Osteoblast (primary cell): ENCODE measurements around the gene ERC1. TPM values are rescaled to one million over a fixed set of nuclear protein-coding genes. Genes with fewer than 3 reads are reported as not detected.

Experiments
- DNase-seq: peaks from one replicate; pipeline ENCODE4 v3.0.0; 2011; ENCODE audit warnings: low spot score, mixed read lengths; ENCODE audit not compliant: insufficient read length; ENCODE audit errors: missing footprints
- H2AFZ ChIP-seq: 2 replicates; pipeline ENCODE4 v1.6.0; 2011; ENCODE audit warnings: mild to moderate bottlenecking, low read length
- H3K27ac ChIP-seq: 2 replicates; pipeline ENCODE4 v1.5.1; 2011; ENCODE audit warnings: mild to moderate bottlenecking, low read depth, low read length, moderate library complexity
- H3K27me3 ChIP-seq: 2 replicates; pipeline ENCODE4 v1.6.0; 2012; ENCODE audit warnings: mild to moderate bottlenecking, control low read depth, inconsistent platforms, low read length, moderate library complexity; ENCODE audit not compliant: insufficient read depth
- H3K36me3 ChIP-seq: 2 replicates; pipeline ENCODE4 v1.5.1; 2011; ENCODE audit warnings: mild to moderate bottlenecking, low read length, control low read depth, moderate library complexity; ENCODE audit not compliant: insufficient read depth
- H3K4me1 ChIP-seq: 2 replicates; pipeline ENCODE4 v1.5.1; 2011; ENCODE audit warnings: mild to moderate bottlenecking, low read length, control low read depth, moderate library complexity; ENCODE audit not compliant: insufficient read depth
- H3K4me2 ChIP-seq: 2 replicates; pipeline ENCODE4 v1.6.0; 2011; ENCODE audit warnings: mild to moderate bottlenecking, low read length; ENCODE audit not compliant: insufficient read depth
- H3K4me3 ChIP-seq: fragments of 200-600 bp; sonication (generic); 3 replicates; pipeline ENCODE4 v1.5.1; 2012; ENCODE audit warnings: mild to moderate bottlenecking, low read length, inconsistent platforms; ENCODE audit not compliant: insufficient read depth
- H3K79me2 ChIP-seq: 2 replicates; pipeline ENCODE4 v1.6.0; 2012; ENCODE audit warnings: mild to moderate bottlenecking, low read length, control low read depth, inconsistent platforms; ENCODE audit not compliant: insufficient read depth
- H3K9me3 ChIP-seq: 2 replicates; pipeline ENCODE4 v1.5.1; 2011; ENCODE audit warnings: low read depth, low read length, control low read depth
- H4K20me1 ChIP-seq: 2 replicates; pipeline ENCODE4 v1.6.0; 2012; ENCODE audit warnings: mild to moderate bottlenecking, low read length, control low read depth; ENCODE audit not compliant: insufficient read depth
- CTCF ChIP-seq: IDR thresholded peaks from 2 replicates; pipeline ENCODE4 v1.5.1; 2011; ENCODE audit warnings: mild to moderate bottlenecking, low read depth, low read length, moderate library complexity; ENCODE audit errors: extremely low read depth
- total RNA-seq: library from RNA; depleted of rRNA; stranded (reverse); fragments of >200 nt; gene quantifications from 2 replicates; pipeline ENCODE4 v1.2.3, GENCODE V29; 2012

The ERC1 gene
- total RNA-seq, 1 donor, result 36.2 TPM

DNA sequence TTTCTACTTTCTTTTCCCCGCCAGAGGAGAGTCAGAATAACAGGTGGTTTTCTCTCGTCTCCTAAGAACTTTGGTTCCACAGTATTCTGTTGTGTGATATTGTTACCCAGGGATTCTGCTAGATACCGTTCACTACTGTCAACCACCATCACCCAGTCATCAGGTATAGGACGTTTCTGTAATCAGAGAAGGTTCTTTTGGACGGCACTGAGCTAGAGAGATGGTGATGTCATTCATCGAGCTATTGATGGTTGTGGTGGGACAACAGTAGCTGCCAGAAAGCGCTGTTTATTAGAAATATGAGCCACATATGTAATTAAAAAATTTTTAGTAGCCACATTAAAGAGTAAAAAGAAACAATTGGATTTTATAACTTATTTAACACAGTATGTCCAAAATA lies 17.0 kb downstream of the ERC1 start:
- TF ChIP-seq CTCF, result no peak
- no peaks in the 10 kb centered on the region for H3K9me3 ChIP-seq
- peaks cover 16% of the 10 kb centered on the region for H4K20me1 ChIP-seq
- H3K36me3 ChIP-seq, result no peaks in the 10 kb centered on the region
- no peak overlapping the region for H2AFZ ChIP-seq
- H3K4me1 ChIP-seq, result no peaks in the 10 kb centered on the region
- no peak overlapping the region for H3K27ac ChIP-seq
- H3K4me2 ChIP-seq, result no peak overlapping the region
- H3K27me3 ChIP-seq, result no peaks in the 10 kb centered on the region
- no peak overlapping the region for H3K4me3 ChIP-seq
- peak; percentile 25 for DNase-seq
- peaks cover 74% of the 10 kb centered on the region for H3K79me2 ChIP-seq

DNA sequence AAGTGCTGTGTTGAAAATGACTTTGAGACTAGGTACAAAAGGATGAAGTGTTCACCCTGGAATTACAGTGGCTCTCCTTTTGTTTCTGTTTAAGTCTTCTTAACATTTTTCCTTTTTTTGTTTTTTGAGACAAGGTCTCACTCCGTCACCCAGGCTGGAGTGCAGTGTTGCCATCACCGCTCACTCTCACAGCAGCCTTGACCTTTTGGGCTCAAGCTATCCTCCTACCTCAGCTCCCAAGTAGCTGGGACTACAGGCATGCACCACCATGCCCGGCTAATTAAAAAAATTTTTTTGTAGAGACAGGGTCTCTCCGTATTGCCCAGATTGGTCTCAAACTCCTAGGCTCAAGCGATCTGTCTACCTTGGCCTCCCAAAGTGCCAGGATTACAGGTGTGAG lies 20.1 kb downstream of the ERC1 start:
- Histone ChIP-seq H3K4me1 (peaks cover 12% of the 10 kb centered on the region), H3K27me3 (no peaks in the 10 kb centered on the region), H3K4me2 (no peak overlapping the region), H3K36me3 (no peaks in the 10 kb centered on the region), H3K79me2 (peaks cover 75% of the 10 kb centered on the region), H3K9me3 (no peaks in the 10 kb centered on the region), H3K27ac (no peak overlapping the region), H3K4me3 (no peak overlapping the region), H4K20me1 (peaks cover 8% of the 10 kb centered on the region), H2AFZ (no peak overlapping the region)
- TF ChIP-seq CTCF, result no peak
- DNase-seq, result no peak

- TF ChIP-seq CTCF, result no peak
- DNase-seq, result no peak
- peaks cover 8% of the 10 kb centered on the region for H4K20me1 ChIP-seq
- H3K36me3 ChIP-seq, result no peaks in the 10 kb centered on the region
- H3K9me3 ChIP-seq, result no peaks in the 10 kb centered on the region
- no peaks in the 10 kb centered on the region for H3K27me3 ChIP-seq
- no peak overlapping the region for H3K4me3 ChIP-seq
- peaks cover 12% of the 10 kb centered on the region for H3K4me1 ChIP-seq
- peak overlapping the region; percentile 67 for H3K27ac ChIP-seq
- no peak overlapping the region for H2AFZ ChIP-seq
- H3K4me2 ChIP-seq, result peak overlapping the region; percentile 44
- peaks cover 79% of the 10 kb centered on the region for H3K79me2 ChIP-seq
These were observed 22.8 kb downstream of the ERC1 start for GRCh38 chr12:1013618-1014489.

GRCh38 chr12:1019283-1019682 lies 28.3 kb downstream of the ERC1 start:
- Histone ChIP-seq H3K27ac (no peak overlapping the region), H3K4me2 (no peak overlapping the region), H3K4me1 (peaks cover 4% of the 10 kb centered on the region), H3K79me2 (peaks cover 88% of the 10 kb centered on the region), H2AFZ (no peak overlapping the region), H3K27me3 (no peaks in the 10 kb centered on the region), H3K4me3 (no peak overlapping the region), H3K36me3 (no peaks in the 10 kb centered on the region), H3K9me3 (no peaks in the 10 kb centered on the region), H4K20me1 (peaks cover 4% of the 10 kb centered on the region)
- no peak for TF ChIP-seq CTCF
- no peak for DNase-seq
